WTC11 (cell line): ENCODE results near the gene PLXDC2. TPM values are rescaled to one million over a fixed set of nuclear protein-coding genes. Genes with fewer than 3 reads are reported as not detected.

ENCODE experiments used
- ATAC-seq: fragments of 200-7000 bp; cut with Tn5 transposase; 2 replicates; pipeline ENCODE4 v1.10.0; 2021; ENCODE audit warnings: mild to moderate bottlenecking, moderate library complexity
- CTCF ChIA-PET: fragments of 300-600 bp; sonication (Branson Sonifier 250); formaldehyde crosslinking; loops from one replicate; lab custom pipeline; 2021; ENCODE audit warnings: antibody characterized with exemption; lab: Charles Lee
- POLR2A ChIA-PET: fragments of 350-600 bp; sonication (Branson Sonifier 250); formaldehyde crosslinking; loops from one replicate; lab custom pipeline; 2021; ENCODE audit warnings: antibody characterized with exemption; lab: Charles Lee
- DNase-seq: peaks from one replicate; pipeline ENCODE4 v3.0.0; 2021; ENCODE audit warnings: low spot score
- H3K27ac Mint-ChIP-seq: 2 replicates; pipeline ENCODE4 v1.8.0; 2021; ENCODE audit warnings: mixed read lengths
- H3K27me3 Mint-ChIP-seq: 2 replicates; pipeline ENCODE4 v1.8.0; 2021; ENCODE audit warnings: low read depth, mild to moderate bottlenecking, moderate library complexity, mixed read lengths
- H3K36me3 Mint-ChIP-seq: 2 replicates; pipeline ENCODE4 v1.8.0; 2021; ENCODE audit warnings: mixed read lengths
- H3K4me1 Mint-ChIP-seq: 2 replicates; pipeline ENCODE4 v1.8.0; 2022; ENCODE audit warnings: mixed read lengths
- H3K4me3 Mint-ChIP-seq: 2 replicates; pipeline ENCODE4 v1.8.0; 2021; ENCODE audit warnings: mild to moderate bottlenecking, moderate library complexity, mixed read lengths
- H3K9me3 Mint-ChIP-seq: 2 replicates; pipeline ENCODE4 v1.8.0; 2021; ENCODE audit warnings: mixed read lengths
- CBFB ChIP-seq: sonication (generic); formaldehyde crosslinking; IDR thresholded peaks from 2 replicates; pipeline ENCODE4 v1.8.1; 2022; ENCODE audit warnings: mild to moderate bottlenecking, low read depth, missing genetic modification reagents
- E2F1 ChIP-seq: sonication (generic); formaldehyde crosslinking; IDR thresholded peaks from 2 replicates; pipeline ENCODE4 v1.8.0; 2022; ENCODE audit warnings: mild to moderate bottlenecking, missing genetic modification reagents
- ETV6 ChIP-seq: sonication (generic); formaldehyde crosslinking; IDR thresholded peaks from 2 replicates; pipeline ENCODE4 v1.8.1; 2022; ENCODE audit warnings: mild to moderate bottlenecking, missing genetic modification reagents
- FOXJ3 ChIP-seq: sonication (generic); formaldehyde crosslinking; IDR thresholded peaks from 2 replicates; pipeline ENCODE4 v1.9.0; 2021; ENCODE audit warnings: missing genetic modification reagents, mild to moderate bottlenecking, borderline replicate concordance
- FOXP1 ChIP-seq: sonication (generic); formaldehyde crosslinking; IDR thresholded peaks from 2 replicates; pipeline ENCODE4 v1.8.0; 2022; ENCODE audit warnings: missing genetic modification reagents, mild to moderate bottlenecking, moderate library complexity, borderline replicate concordance
- FOXP4 ChIP-seq: sonication (generic); formaldehyde crosslinking; IDR thresholded peaks from 2 replicates; pipeline ENCODE4 v1.8.0; 2022; ENCODE audit warnings: mild to moderate bottlenecking, missing genetic modification reagents
- GABPB1 ChIP-seq: sonication (generic); formaldehyde crosslinking; IDR thresholded peaks from 2 replicates; pipeline ENCODE4 v1.8.1; 2023; ENCODE audit warnings: mild to moderate bottlenecking, missing genetic modification reagents
- JAZF1 ChIP-seq: fragments of 250-450 bp; sonication (Bioruptor Pico); IDR thresholded peaks from 2 replicates; pipeline ENCODE4 v1.9.0; 2021; ENCODE audit warnings: moderate library complexity, mild to moderate bottlenecking, inconsistent platforms
- OVOL2 ChIP-seq: fragments of 250-450 bp; sonication (Bioruptor Pico); IDR thresholded peaks from 2 replicates; pipeline ENCODE4 v1.9.0; 2021; ENCODE audit warnings: mild to moderate bottlenecking, borderline replicate concordance
- PRRX2 ChIP-seq: fragments of 250-450 bp; sonication (Bioruptor Pico); IDR thresholded peaks from 2 replicates; pipeline ENCODE4 v1.8.0; 2021; ENCODE audit warnings: mild to moderate bottlenecking
- TCF7 ChIP-seq: sonication (generic); formaldehyde crosslinking; IDR thresholded peaks from 2 replicates; pipeline ENCODE4 v1.8.0; 2022; ENCODE audit warnings: mild to moderate bottlenecking, low read depth, missing genetic modification reagents, moderate library complexity
- TEAD4 ChIP-seq: sonication (generic); formaldehyde crosslinking; IDR thresholded peaks from 2 replicates; pipeline ENCODE4 v1.8.0; 2022; ENCODE audit warnings: mild to moderate bottlenecking, missing genetic modification reagents
- TP53 ChIP-seq: sonication (generic); formaldehyde crosslinking; IDR thresholded peaks from 2 replicates; pipeline ENCODE4 v1.8.1; 2023; ENCODE audit warnings: mild to moderate bottlenecking, missing genetic modification reagents
- ZBTB21 ChIP-seq: sonication (generic); formaldehyde crosslinking; IDR thresholded peaks from 2 replicates; pipeline ENCODE4 v1.8.1; 2023; ENCODE audit warnings: mild to moderate bottlenecking, missing genetic modification reagents, borderline replicate concordance
- ZBTB43 ChIP-seq: sonication (generic); formaldehyde crosslinking; IDR thresholded peaks from 2 replicates; pipeline ENCODE4 v1.8.1; 2023; ENCODE audit warnings: mild to moderate bottlenecking, missing genetic modification reagents
- ZNF219 ChIP-seq: sonication (generic); formaldehyde crosslinking; IDR thresholded peaks from 2 replicates; pipeline ENCODE4 v1.8.0; 2023; ENCODE audit warnings: missing genetic modification reagents, mild to moderate bottlenecking, borderline replicate concordance
- ZNF396 ChIP-seq: fragments of 250-450 bp; sonication (Bioruptor Pico); IDR thresholded peaks from 2 replicates; pipeline ENCODE4 v1.8.0; 2021; ENCODE audit warnings: mild to moderate bottlenecking, moderate library complexity, borderline replicate concordance
- ZNF416 ChIP-seq: fragments of 250-450 bp; sonication (Bioruptor Pico); IDR thresholded peaks from 2 replicates; pipeline ENCODE4 v1.9.0; 2021; ENCODE audit warnings: mild to moderate bottlenecking, inconsistent platforms
- total RNA-seq: library from RNA; stranded (reverse); gene quantifications from 3 replicates; pipeline ENCODE4 v1.2.3, GENCODE V29; 2021
- TF ChIP-seq, protein P1 (sequence below): fragments of 250-450 bp; sonication (Bioruptor Pico); IDR thresholded peaks from 2 replicates; pipeline ENCODE4 v2.1.2; 2022; ENCODE audit warnings: mild to moderate bottlenecking, moderate library complexity
- TF ChIP-seq, protein P2 (sequence below): fragments of 250-450 bp; sonication (Bioruptor Pico); conservative IDR thresholded peaks from 2 replicates; pipeline ENCODE4 v1.9.0; 2021; ENCODE audit warnings: mild to moderate bottlenecking

The PLXDC2 gene
- total RNA-seq, 1 experiment from 2014 or later, result 31.7 TPM

DNA sequence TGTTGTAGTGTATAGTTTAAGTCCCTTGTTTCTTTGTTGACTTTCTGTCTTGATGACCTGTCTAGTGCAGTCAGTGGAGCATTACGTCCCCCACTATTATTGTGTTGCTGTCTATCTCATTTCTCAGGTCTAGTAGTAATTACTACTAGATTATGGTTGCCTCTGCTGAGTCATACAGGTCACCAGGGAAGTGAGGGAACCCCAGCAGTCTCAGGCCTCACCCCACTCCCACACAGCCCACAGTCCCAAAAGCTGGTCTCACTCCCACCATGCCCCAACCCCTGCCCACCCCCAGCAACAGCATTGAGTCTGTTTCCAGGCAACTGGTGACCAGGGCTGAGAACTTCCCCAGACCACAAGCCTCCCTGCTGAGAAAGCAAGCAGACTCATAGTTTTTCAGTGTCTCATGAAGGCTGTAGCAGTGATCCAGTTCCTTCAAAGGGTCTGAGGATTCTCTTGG lies 88.0 kb downstream of the PLXDC2 start:
- H3K27me3 Mint-ChIP-seq, result no peaks in the 10 kb centered on the region
- H3K27ac Mint-ChIP-seq, result no peak overlapping the region
- no peak for ATAC-seq

DNA sequence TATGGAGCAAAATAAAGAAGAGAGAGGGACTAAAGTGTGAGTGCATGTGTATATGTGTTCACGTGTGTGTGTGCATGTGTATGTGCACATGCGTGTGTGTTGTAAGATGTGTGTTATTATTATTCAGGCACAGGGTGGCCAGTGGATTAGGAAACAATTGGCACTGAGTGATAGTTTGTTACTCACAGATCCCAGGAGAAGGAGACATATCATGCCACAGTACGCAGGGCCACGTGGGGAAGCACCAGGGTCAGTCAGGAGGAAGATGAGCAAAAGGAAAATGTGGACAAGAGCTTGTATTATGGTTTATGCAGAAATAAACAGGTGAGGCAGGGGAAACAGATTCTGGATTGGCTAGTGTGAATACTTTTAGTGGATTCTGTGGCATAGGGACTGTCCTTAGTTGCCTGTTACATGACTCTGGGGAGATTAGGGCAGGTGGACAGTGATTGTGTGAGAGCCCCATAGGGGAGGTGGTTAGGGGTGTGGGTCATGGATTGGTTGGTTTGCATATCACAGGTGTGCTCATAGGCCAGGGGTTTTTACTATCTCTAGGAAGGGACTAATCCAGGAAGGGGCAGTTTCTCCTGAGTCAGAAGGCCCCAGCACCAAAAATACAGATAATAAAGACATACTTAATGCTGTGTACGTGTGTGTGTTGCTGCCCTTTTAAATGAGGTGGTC lies 90.0 kb downstream of the PLXDC2 start:
- CTCF ChIA-PET, result no interaction called here
- Mint-ChIP-seq H3K9me3 (no peaks in the 10 kb centered on the region), H3K27me3 (no peaks in the 10 kb centered on the region), H3K4me3 (no peak overlapping the region), H3K27ac (no peak overlapping the region; the same call in 1 of the 2 replicates), H3K36me3 (no peaks in the 10 kb centered on the region), H3K4me1 (peaks cover 63% of the 10 kb centered on the region)
- DNase-seq, result no peak
- TF ChIP-seq JAZF1 (no peak), ZNF396 (no peak), FOXJ3 (CRISPR knock-in tag) (no peak), TP53 (CRISPR knock-in tag) (no peak), GABPB1 (CRISPR knock-in tag) (no peak), TCF7 (CRISPR knock-in tag) (no peak), CBFB (CRISPR knock-in tag) (no peak)
- TF ChIP-seq, protein P1, sequence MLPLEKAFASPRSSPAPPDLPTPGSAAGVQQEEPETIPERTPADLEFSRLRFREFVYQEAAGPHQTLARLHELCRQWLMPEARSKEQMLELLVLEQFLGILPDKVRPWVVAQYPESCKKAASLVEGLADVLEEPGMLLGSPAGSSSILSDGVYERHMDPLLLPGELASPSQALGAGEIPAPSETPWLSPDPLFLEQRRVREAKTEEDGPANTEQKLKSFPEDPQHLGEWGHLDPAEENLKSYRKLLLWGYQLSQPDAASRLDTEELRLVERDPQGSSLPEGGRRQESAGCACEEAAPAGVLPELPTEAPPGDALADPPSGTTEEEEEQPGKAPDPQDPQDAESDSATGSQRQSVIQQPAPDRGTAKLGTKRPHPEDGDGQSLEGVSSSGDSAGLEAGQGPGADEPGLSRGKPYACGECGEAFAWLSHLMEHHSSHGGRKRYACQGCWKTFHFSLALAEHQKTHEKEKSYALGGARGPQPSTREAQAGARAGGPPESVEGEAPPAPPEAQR (CRISPR knock-in tag), result no peak
- TF ChIP-seq, protein P2, sequence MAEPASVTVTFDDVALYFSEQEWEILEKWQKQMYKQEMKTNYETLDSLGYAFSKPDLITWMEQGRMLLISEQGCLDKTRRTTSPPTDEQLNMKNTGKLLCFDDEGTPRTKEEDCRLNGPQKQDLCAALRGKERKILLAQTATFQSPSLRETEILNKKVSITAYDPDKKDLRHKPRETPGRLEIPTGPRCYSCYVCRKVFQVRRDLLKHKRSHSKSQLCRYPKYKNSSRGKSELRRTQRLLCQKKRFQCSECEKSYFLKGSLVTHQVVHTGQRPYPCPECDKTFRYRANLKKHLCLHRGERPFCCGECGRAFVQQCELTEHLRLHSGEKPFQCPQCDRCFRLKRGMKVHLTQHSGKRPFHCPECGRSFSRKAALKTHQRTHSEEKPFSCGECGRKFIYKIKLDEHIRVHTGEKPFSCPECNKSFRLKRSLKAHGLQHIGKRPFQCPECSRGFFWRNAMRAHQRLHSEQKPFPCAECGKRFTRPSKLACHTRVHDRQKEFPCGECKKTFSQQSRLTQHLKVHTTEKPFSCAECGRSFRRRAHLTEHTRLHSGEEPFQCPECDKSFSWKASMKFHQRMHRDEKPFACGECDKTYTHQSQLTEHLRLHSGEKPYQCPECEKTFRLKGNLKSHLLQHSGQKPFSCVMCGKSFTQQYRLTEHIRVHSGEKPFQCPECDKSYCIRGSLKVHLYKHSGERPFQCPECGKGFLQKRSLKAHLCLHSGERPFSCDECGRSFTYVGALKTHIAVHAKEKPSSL (CRISPR knock-in tag), result no peak
- TF ChIP-seq, all 79 proteins: peak for 0
- peak; percentile 72 for ATAC-seq
- POLR2A ChIA-PET, result no interaction called here

More for the DNA sequence above, 88.0 kb downstream of the PLXDC2 start:
- no peak for DNase-seq
- Mint-ChIP-seq H3K4me1 (peaks cover 59% of the 10 kb centered on the region), H3K36me3 (no peaks in the 10 kb centered on the region), H3K4me3 (no peak overlapping the region), H3K9me3 (no peaks in the 10 kb centered on the region)
- POLR2A ChIA-PET, result no interaction called here
- TF ChIP-seq E2F1 (CRISPR knock-in tag) (no peak), TEAD4 (CRISPR knock-in tag) (no peak), ZBTB43 (CRISPR knock-in tag) (no peak), PRRX2 (CRISPR knock-in tag) (no peak), OVOL2 (no peak), ZNF416 (CRISPR knock-in tag) (no peak), ZBTB21 (CRISPR knock-in tag) (no peak), FOXP4 (no peak), ETV6 (no peak), FOXP1 (CRISPR knock-in tag) (no peak), ZNF219 (CRISPR knock-in tag) (no peak)
- CTCF ChIA-PET, result no interaction called here
